Stimulated activated CD8-positive, alpha-beta memory T cell treated with anti-CD3 and anti-CD28 coated beads, Interleukin-12 subunit alpha, Interleukin-12 subunit beta, amount 100 ng/mL, for 24 hours (primary cell): ENCODE results near the gene PNLIPRP1.

Experiments
- DNase-seq: peaks from one replicate; pipeline ENCODE4 v3.0.0-alpha.2; 2020; ENCODE audit errors: extremely low read depth

Gene PNLIPRP1

DNA sequence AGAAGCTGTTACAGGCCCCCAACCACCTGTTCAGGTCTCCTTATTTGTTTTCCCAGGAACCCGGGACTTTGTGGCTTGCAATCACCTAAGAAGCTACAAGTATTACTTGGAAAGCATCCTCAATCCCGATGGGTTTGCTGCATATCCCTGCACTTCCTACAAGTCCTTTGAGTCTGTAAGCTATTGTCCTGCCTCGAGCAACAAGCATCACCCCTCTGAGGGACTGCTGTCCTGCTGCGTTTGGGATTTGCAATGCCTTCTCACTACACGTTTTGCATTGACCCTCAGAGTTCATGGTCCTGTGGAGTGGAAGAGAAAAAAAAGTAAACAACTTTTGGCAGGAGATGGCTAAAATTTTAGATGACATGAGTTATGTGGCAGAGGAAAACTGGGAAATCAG lies 9.2 kb downstream of the PNLIPRP1 start:
- no peak for DNase-seq

- DNase-seq: no peak
Observed at GRCh38 chr10:116602648-116603400, 12.1 kb downstream of the PNLIPRP1 start.

DNA sequence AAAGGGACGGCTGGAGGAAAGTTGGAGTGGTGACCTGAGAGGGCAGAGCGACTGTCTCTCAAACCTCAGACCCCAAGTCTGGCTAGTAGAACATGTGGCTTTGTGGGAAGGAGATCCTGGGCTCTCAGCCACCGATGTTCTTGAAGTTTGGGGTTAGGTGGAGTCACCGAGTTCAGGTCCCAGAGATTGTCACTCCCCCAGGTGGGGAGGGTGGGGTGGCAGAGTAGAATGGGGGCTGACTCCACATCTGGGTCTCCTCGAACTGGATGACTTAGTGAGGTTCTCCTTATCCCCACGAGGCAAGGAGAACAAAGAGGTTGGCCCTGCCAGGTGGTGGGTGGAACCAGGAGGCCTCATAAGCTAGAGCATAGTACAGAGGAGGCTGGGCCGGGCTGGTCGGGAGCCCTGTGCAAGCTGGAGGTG lies 15.3 kb downstream of the PNLIPRP1 start:
- DNase-seq: no peak

DNA sequence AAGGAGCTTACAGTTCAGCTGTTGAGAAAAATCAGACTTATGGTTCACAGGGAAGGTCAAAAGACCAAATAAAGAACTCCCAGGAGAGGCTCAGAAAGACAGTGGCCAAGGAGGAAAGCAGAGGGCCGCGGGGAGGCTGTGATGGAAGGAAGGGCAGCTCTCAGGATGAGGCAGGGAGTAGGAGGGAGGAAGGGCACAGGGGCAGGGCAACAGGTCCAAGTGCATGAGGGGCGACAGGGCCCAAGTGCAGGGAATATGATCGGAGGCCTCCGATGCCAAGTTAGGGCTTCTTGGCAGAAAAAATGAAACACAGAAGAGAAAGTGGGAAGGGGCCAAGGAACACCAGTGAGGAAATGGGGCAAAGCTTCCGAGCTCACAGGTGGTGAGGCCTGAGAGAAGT lies 16.6 kb downstream of the PNLIPRP1 start:
- DNase-seq: no peak

DNA sequence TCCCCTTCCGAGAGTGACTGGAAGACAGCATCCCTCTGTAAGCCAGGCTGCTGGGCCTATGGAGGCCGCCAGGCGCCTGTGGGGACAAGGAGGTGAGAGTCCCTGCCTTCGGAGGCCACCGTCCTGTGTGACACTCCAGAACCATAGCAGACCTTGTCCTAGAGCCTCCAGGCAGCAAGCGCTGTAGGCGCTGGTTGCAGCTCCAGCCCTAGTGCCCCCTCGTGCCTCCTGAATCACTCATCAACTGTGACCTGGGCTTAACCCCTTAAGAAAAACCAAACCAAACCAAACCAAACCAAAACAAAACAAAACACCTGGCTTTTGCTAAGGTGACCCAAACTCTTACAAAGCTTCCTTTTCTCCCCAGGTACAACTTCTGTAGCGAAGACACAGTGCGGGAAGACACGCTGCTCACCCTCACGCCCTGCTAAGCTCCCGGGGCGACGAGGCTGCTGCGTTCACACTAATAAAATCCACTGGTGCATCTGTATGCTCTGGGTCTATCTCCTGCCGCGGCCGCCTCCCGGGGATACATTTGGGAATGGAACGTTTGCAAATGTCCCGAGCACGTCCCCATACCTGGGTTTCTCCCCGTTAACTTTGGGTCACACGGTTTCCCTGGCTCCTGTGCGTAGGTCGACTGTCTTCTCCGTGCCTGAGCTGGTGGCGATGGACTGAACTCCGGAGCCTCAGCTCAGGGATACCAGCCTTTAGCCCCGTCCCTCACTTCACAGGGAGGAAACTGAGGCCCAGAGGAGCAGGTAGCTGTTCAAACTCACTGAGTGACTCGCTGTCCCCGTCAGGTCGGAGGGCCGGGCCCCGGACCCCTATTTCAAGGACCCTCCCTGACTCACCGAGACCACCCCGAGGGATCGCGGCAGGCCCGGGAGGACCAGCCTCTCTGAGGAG lies 18.2 kb downstream of the PNLIPRP1 start:
- no peak for DNase-seq

GRCh38 chr10:116610443-116611152 lies 19.8 kb downstream of the PNLIPRP1 start:
- no peak for DNase-seq

DNA sequence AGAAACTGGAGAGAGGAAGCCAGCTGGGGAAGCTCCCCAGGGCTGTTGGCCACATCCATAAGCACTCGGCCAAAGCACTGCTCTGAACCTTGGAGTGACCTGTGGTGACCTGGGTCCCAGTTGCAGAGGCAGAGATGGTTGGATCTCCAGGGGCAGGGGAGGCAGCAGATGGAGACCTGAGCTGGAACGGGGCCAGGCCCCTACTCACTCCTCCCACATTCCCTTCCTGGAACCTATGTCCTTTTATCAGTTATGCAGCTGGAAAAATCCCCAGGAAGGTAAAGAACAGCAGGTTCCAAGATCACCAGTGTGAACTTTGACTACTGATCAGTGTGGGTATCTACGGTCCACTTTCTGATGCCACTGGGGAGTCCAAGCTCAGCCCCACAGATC lies 20.4 kb downstream of the PNLIPRP1 start:
- no peak for DNase-seq

- no peak for DNase-seq
Observed at GRCh38 chr10:116612107-116612769, 21.5 kb downstream of the PNLIPRP1 start.

GRCh38 chr10:116613471-116613870 lies 22.7 kb downstream of the PNLIPRP1 start:
- DNase-seq: no peak

DNA sequence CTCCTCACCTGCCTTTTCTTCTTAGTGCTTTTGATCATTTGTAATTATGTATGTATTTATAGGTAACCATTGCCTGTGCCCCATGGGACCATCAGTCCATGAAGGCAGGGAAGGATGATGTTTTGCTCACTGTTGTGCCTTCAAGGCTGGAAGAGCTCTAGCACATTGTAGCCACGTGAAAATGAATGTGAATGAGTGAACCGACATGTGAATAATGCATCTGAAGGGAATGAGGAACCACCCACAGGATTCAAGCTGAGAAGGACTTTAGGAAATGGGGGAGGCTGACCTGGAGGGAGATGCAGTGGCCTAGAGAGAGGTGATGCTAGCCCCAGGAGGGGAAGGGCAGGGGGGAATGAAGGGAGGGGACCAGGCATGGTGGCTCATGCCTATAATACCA lies 24.0 kb downstream of the PNLIPRP1 start:
- DNase-seq: no peak

GRCh38 chr10:116615199-116615776 lies 24.5 kb downstream of the PNLIPRP1 start:
- no peak for DNase-seq

GRCh38 chr10:116620423-116621400 lies 30.0 kb downstream of the PNLIPRP1 start, which contains the start of gene PNLIPRP2:
PNLIPRP2 (plus strand) TSS chr10:116620953.
- no peak for DNase-seq

- DNase-seq: no peak
Observed at GRCh38 chr10:116621476-116621875, 30.7 kb downstream of the PNLIPRP1 start.

DNA sequence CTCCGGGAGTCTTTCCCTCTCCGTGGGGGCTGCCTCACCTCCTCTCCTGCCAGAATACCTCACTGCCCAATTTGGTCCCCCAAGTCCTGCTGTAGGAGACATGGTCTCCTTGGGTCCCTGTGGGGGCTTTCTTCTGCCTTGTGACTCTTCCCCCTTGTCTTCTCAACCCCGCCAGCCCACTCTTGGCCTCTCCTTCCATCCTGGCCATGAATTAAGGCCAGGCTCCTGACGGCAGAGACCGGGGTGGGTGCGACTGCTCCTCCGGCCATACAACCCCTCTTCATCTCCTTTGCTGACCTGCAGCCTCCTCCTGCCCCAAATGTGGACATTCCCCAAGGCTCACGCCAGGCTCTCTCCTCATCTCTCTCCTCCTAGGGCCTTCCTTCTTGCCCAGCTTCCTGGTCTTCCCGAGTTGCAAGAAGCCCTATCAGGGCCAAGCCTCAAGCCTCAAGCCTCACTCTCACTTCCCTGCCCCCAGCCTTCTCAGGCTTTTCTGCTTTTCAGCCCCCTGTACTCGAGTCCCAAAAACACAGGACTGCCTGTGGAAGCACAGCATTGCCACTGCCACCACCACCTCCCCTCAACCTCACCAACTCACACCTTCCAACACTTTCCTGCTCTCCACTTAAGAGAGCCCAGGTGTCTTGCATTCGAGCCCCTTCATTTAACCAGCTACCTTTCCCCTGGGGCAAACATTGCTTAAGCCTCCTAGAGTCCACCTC lies 31.3 kb downstream of the PNLIPRP1 start:
- no peak for DNase-seq

GRCh38 chr10:116625845-116626244 lies 35.1 kb downstream of the PNLIPRP1 start:
- no peak for DNase-seq

DNA sequence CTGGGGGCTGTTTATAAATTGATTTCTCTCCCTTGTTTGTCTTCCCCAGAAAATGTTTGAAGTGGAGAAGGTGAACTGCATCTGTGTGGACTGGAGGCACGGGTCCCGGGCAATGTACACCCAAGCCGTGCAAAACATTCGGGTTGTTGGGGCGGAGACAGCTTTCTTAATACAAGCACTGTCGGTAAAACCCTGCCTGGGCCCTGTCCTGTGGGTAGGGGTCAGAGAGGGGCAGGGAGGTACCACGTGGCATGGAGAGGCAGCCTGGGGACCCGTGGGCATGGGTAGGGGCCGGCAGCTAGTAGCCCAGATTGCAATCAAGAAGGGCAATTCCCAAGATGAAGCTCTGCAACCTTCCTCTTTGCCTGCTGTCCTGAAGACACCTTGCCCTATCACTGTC lies 36.1 kb downstream of the PNLIPRP1 start:
- DNase-seq: no peak

GRCh38 chr10:116627386-116627933 lies 36.7 kb downstream of the PNLIPRP1 start:
- DNase-seq: no peak

GRCh38 chr10:116629340-116629739 lies 38.6 kb downstream of the PNLIPRP1 start:
- no peak for DNase-seq

GRCh38 chr10:116630020-116630419 lies 39.3 kb downstream of the PNLIPRP1 start:
- DNase-seq: no peak
